HCT116 (cell line): ENCODE measurements around the gene QKI.

Experiments used
- CEBPB ChIP-seq: IDR thresholded peaks from 2 replicates; pipeline ENCODE4 v1.6.1; 2012; ENCODE audit warnings: low read depth
- CTCF ChIP-seq, 3 experiments: fragments of 200-600 bp in 1 of 3; sonication (generic) in 1 of 3; IDR thresholded peaks in 2 of 3; conservative IDR thresholded peaks in 1 of 3; 2 replicates each; pipeline ENCODE4 v1.5.1; 2012 to 2017; ENCODE audit warnings: low read depth in 2 of 3, low read length in 2 of 3, antibody characterized with exemption in 1 of 3, borderline replicate concordance in 1 of 3, control low read depth in 1 of 3, mild to moderate bottlenecking in 1 of 3, mixed read lengths in 1 of 3, mixed run types in 1 of 3, moderate library complexity in 1 of 3; ENCODE audit not compliant: insufficient read depth in 1 of 3
- EZH2 ChIP-seq: fragments of 200-600 bp; sonication (generic); IDR thresholded peaks from 2 replicates; pipeline ENCODE4 v1.6.1; 2017; ENCODE audit warnings: antibody characterized with exemption, mixed run types
- JUND ChIP-seq: IDR thresholded peaks from 2 replicates; pipeline ENCODE4 v1.6.1; 2012
- POLR2A ChIP-seq: IDR thresholded peaks from 2 replicates; pipeline ENCODE4 v1.7.0; 2011; ENCODE audit warnings: borderline replicate concordance; ENCODE audit not compliant: insufficient read depth, insufficient read length; ENCODE audit errors: extremely low read depth
- POLR2AphosphoS5 ChIP-seq: IDR thresholded peaks from 2 replicates; pipeline ENCODE4 v1.6.1; 2011; ENCODE audit warnings: mild to moderate bottlenecking, low read depth, low read length, moderate library complexity
- SIN3A ChIP-seq: IDR thresholded peaks from 2 replicates; pipeline ENCODE4 v1.6.1; 2012; ENCODE audit warnings: low read depth
- SP1 ChIP-seq: IDR thresholded peaks from 2 replicates; pipeline ENCODE4 v1.6.1; 2012; ENCODE audit warnings: low read depth
- TCF7L2 ChIP-seq: IDR thresholded peaks from 2 replicates; pipeline ENCODE4 v1.7.0; 2011; ENCODE audit warnings: borderline replicate concordance, inconsistent platforms; ENCODE audit not compliant: insufficient read depth, insufficient read length; ENCODE audit errors: extremely low read depth
- YY1 ChIP-seq: IDR thresholded peaks from 2 replicates; pipeline ENCODE4 v1.6.1; 2011; ENCODE audit warnings: low read length, low read depth, moderate library complexity, mild to moderate bottlenecking; ENCODE audit not compliant: insufficient replicate concordance; ENCODE audit errors: extremely low read depth
- ZNF274 ChIP-seq: fragments of 200-500 bp; sonication (Bioruptor generic); IDR thresholded peaks from 2 replicates; pipeline ENCODE4 v1.6.1; 2014; ENCODE audit warnings: mild to moderate bottlenecking, low read depth, low read length, inconsistent platforms

GRCh38 chr6:163420289-163420614 lies 5.7 kb downstream of the QKI start:
- TF ChIP-seq YY1 (no peak), CTCF (IDR thresholded peaks at IDR 0.05 in 2 of 3, conservative IDR thresholded peaks at IDR 0.05 in 1 of 3; ENCODE audit: borderline replicate concordance in 1 of 3, insufficient read depth in 1 of 3, low read depth in 2 of 3, low read length in 2 of 3) (no peak), POLR2AphosphoS5 (no peak), SP1 (no peak), EZH2 (no peak), JUND (no peak), TCF7L2 (no peak), POLR2A (no peak), ZNF274 (no peak), CEBPB (no peak), SIN3A (no peak)
